HepG2 (cell line): ENCODE results near the gene ARHGAP5. TPM values are rescaled to one million over a fixed set of nuclear protein-coding genes. Genes with fewer than 3 reads are reported as not detected.

Experiments used
- ATAC-seq: fragments of 200-7000 bp; cut with Tn5 transposase; 3 replicates; pipeline ENCODE4 v1.9.1; 2020; ENCODE audit warnings: mild to moderate bottlenecking, moderate library complexity
- BruUV-seq: library from RNA; stranded (reverse); fragments of 400-500 nt; replicated peaks from 2 replicates; lab custom pipeline; 2021; lab: Mats Ljungman, UMichigan
- CTCF ChIA-PET: fragments of 300-600 bp; formaldehyde crosslinking; extraction: SDS; loops from one replicate; lab custom pipeline; 2021; ENCODE audit warnings: low total read pairs, inconsistent platforms, low intra/inter-chr PET ratio; lab: Yijun Ruan, JAX
- POLR2A ChIA-PET: fragments of 350-600 bp; sonication (Branson Sonifier 250); formaldehyde crosslinking; loops from one replicate; lab custom pipeline; 2020; ENCODE audit warnings: antibody characterized with exemption, inconsistent platforms; lab: Yijun Ruan, JAX
- DNase-seq: peaks from one replicate; pipeline ENCODE4 v3.0.0-alpha.2; 2015; ENCODE audit warnings: low spot score
- FAIRE-seq: peaks from 3 replicates; lab custom pipeline; 2011; peaks lifted over from hg19 to GRCh38; lab: Jason Lieb, UNC
- H2AFZ ChIP-seq: one replicate; pipeline ENCODE4 v1.6.1; 2011; ENCODE audit warnings: low read length, inconsistent platforms
- H3K27ac ChIP-seq: fragments of 300-600 bp; 3 replicates; pipeline ENCODE4 v1.8.0; 2011; ENCODE audit warnings: mixed run types, mild to moderate bottlenecking, mixed read lengths, low read length, inconsistent platforms; ENCODE audit not compliant: insufficient read depth; ENCODE audit errors: extremely low read length
- H3K27me3 ChIP-seq, 2 experiments: fragments of 200-600 bp in 1 of 2; 2 replicates in 1 of 2; 3 replicates in 1 of 2; pipeline versions ENCODE4 v1.6.0 to v1.8.0; 2011; ENCODE audit warnings: low read length in 2 of 2, mild to moderate bottlenecking in 2 of 2, moderate library complexity in 2 of 2, inconsistent platforms in 1 of 2; ENCODE audit not compliant: insufficient read depth in 2 of 2, control insufficient read depth in 1 of 2
- H3K36me3 ChIP-seq, 2 experiments: fragments of 200-600 bp in 1 of 2; replicated peaks in 1 of 2; 2 replicates in 1 of 2; 3 replicates in 1 of 2; pipeline versions ENCODE4 v1.5.1 to v1.8.0; 2011; ENCODE audit warnings: low read length in 2 of 2, inconsistent platforms in 1 of 2; ENCODE audit not compliant: insufficient read depth in 2 of 2, control insufficient read depth in 1 of 2
- H3K4me1 ChIP-seq: 2 replicates; pipeline ENCODE4 v1.5.1; 2012; ENCODE audit warnings: low read length, inconsistent platforms; ENCODE audit not compliant: insufficient read depth
- H3K4me2 ChIP-seq: 2 replicates; pipeline ENCODE4 v1.6.0; 2011; ENCODE audit warnings: low read depth, low read length, inconsistent platforms
- H3K4me3 ChIP-seq, 3 experiments: fragments of 200-600 bp in 1 of 3; sonication (generic), shearing (Covaris generic) in 1 of 3; replicated peaks in 1 of 3; 2 replicates each; pipeline ENCODE4 v1.5.1; 2011 to 2016; ENCODE audit warnings: low read length in 3 of 3, inconsistent platforms in 2 of 3, low read depth in 2 of 3, mild to moderate bottlenecking in 2 of 3, control low read depth in 1 of 3, mixed read lengths in 1 of 3; ENCODE audit not compliant: insufficient read depth in 1 of 3
- H3K79me2 ChIP-seq: one replicate; pipeline ENCODE4 v1.6.1; 2011; ENCODE audit warnings: low read length, inconsistent platforms; ENCODE audit not compliant: insufficient read depth
- H3K9ac ChIP-seq: 2 replicates; pipeline ENCODE4 v1.6.0; 2011; ENCODE audit warnings: mild to moderate bottlenecking, low read depth, low read length, inconsistent platforms; ENCODE audit not compliant: insufficient read depth
- H3K9me3 ChIP-seq: 2 replicates; pipeline ENCODE4 v1.5.1; 2012; ENCODE audit warnings: mild to moderate bottlenecking, low read length
- H4K20me1 ChIP-seq: 2 replicates; pipeline ENCODE4 v1.6.0; 2011; ENCODE audit warnings: inconsistent platforms, mild to moderate bottlenecking, low read length, moderate library complexity; ENCODE audit not compliant: insufficient read depth
- BORCS8-MEF2B ChIP-seq: sonication (generic); formaldehyde crosslinking; IDR thresholded peaks from 2 replicates; pipeline ENCODE4 v1.8.0; 2022; ENCODE audit warnings: mild to moderate bottlenecking, missing genetic modification reagents
- CSRNP2 ChIP-seq: sonication (generic); formaldehyde crosslinking; conservative IDR thresholded peaks from 2 replicates; pipeline ENCODE4 v1.8.0; 2022; ENCODE audit warnings: low read depth, missing genetic modification reagents
- ETS1 ChIP-seq: sonication (generic); formaldehyde crosslinking; IDR thresholded peaks from 2 replicates; pipeline ENCODE4 v1.4.0; 2020; ENCODE audit warnings: missing genetic modification reagents
- KLF9 ChIP-seq: IDR thresholded peaks from 2 replicates; pipeline ENCODE4 v1.6.1; 2016; ENCODE audit warnings: low read depth
- MED13 ChIP-seq: sonication (generic); formaldehyde crosslinking; IDR thresholded peaks from 2 replicates; pipeline ENCODE4 v1.5.0; 2020; ENCODE audit warnings: missing genetic modification reagents
- TGIF2 ChIP-seq: IDR thresholded peaks from 2 replicates; pipeline ENCODE4 v1.6.1; 2016; ENCODE audit warnings: control low read depth, missing compliant biosample characterization
- ZBTB40 ChIP-seq, 2 experiments: fragments of 450-650 bp in 1 of 2; sonication (generic) in 1 of 2; formaldehyde crosslinking in 1 of 2; IDR thresholded peaks; 2 replicates each; pipeline versions ENCODE4 v1.6.1 to v1.8.0; 2016 to 2022; ENCODE audit warnings: antibody characterized with exemption in 1 of 2, mild to moderate bottlenecking in 1 of 2, missing genetic modification reagents in 1 of 2
- ZNF260 ChIP-seq: sonication (generic); formaldehyde crosslinking; IDR thresholded peaks from 2 replicates; pipeline ENCODE4 v1.4.0; 2020; ENCODE audit warnings: missing genetic modification reagents, low read depth, mild to moderate bottlenecking, borderline replicate concordance
- ZNF496 ChIP-seq: sonication (generic); formaldehyde crosslinking; IDR thresholded peaks from 2 replicates; pipeline ENCODE4 v1.8.1; 2023; ENCODE audit warnings: mild to moderate bottlenecking, moderate library complexity, missing genetic modification reagents; ENCODE audit not compliant: insufficient replicate concordance
- WGBS: methylation state at CpG from one replicate; pipeline ENCODE4 v1.1.6; 2017; ENCODE audit warnings: low lambda C conversion rate; 5-methylcytosine and 5-hydroxymethylcytosine counted together
- in situ Hi-C: cut with HindIII; loops from 2 replicates; pipeline ENCODE4 v1.10.0; 2017; ENCODE audit warnings: low pct_unique_long_range_greater_than_20kb; ENCODE audit not compliant: extremely low pct_ligation_motif_present
- intact Hi-C: fragments of 100-400 bp; cut with micrococcal nuclease; formaldehyde crosslinking; loops from one replicate; pipeline ENCODE4 v1.10.0; 2022; ENCODE audit not compliant: unreplicated experiment
- polyA plus RNA-seq, 8 experiments: library from polyadenylated mRNA; depleted of rRNA in 3 of 8; stranded (reverse) in 7 of 8; unstranded in 1 of 8; fragments of >200 nt; fragmentation: Illumina TruSeq in 4 of 8; extraction: Trizol in 4 of 8; gene quantifications; 2 replicates each; pipeline versions ENCODE4 v1.2.1 to v1.2.3, GENCODE V29; 2011 to 2016; ENCODE audit warnings: low read depth in 4 of 8, missing spikeins in 1 of 8, mixed read lengths in 1 of 8; ENCODE audit not compliant: insufficient read depth in 1 of 8
- total RNA-seq, 5 experiments: library from RNA; depleted of rRNA; stranded (reverse); fragments of >200 nt; fragmentation: Illumina TruSeq; extraction: Trizol; gene quantifications; 2 replicates each; pipeline ENCODE4 v1.2.3, GENCODE V29; 2016; ENCODE audit warnings: low read depth in 1 of 5

Gene ARHGAP5
- total and polyA plus RNA-seq, 2 of the 13 experiments (the other 11 are each of a cell fraction or from before 2014, with no cell fraction given) = 33.7 to 144 TPM

- no peak for FAIRE-seq
- Histone ChIP-seq H3K27me3 (no peaks in the 10 kb centered on the region; a peak in 1 of 5 replicates), H3K4me3 (peak overlapping the region; percentile 69 to 81 (median 75)), H3K4me1 (peaks cover 21% of the 10 kb centered on the region), H3K9me3 (no peaks in the 10 kb centered on the region), H3K79me2 (no peaks in the 10 kb centered on the region), H4K20me1 (no peaks in the 10 kb centered on the region), H3K36me3 (no peaks in the 10 kb centered on the region), H2AFZ (peak overlapping the region; percentile 90), H3K4me2 (peak overlapping the region; percentile 97), H3K27ac (peak overlapping the region; percentile 87), H3K9ac (peak overlapping the region; percentile 91)
- intact Hi-C loops (loop anchor here (2.0 to 10.0 kb wide), 8 partner anchors 22 to 1580 kb away; partner anchors contain the start of genes DTD2, HECTD1, NUBPL and SCFD1), in situ Hi-C loops (loop anchor here (5.0 kb wide), 1 partner anchor 125 kb away; the partner anchor contains the start of gene ARHGAP5)
- peak; percentile 60 for DNase-seq
- BruUV-seq = no TSS peak
- CTCF ChIA-PET = no interaction called here
- ATAC-seq = peak; percentile 6
- POLR2A ChIA-PET = interaction anchor here (1.4 to 3.0 kb wide), 3 partner anchors 125 to 782 kb away, joined by 11 to 89 read pairs (median 12); partner anchors contain the start of genes ARHGAP5, DTD2 and HEATR5A
- under 1% methylated on average over 8 of the region's 8 CpGs for WGBS
- TF ChIP-seq ZBTB40 (IDR thresholded peaks at IDR 0.05) (no peak; the same call in 1 of the 2 replicates), ZBTB40 (CRISPR knock-in tag; IDR thresholded peaks at IDR 0.05) (no peak), KLF9 (no peak), ZNF260 (CRISPR knock-in tag) (0 out of 2 replicates have a peak, but pooled peaks have one; percentile 10), BORCS8-MEF2B (no peak), TGIF2 (CRISPR knock-in tag) (peak; percentile 55; the same call in 1 of the 2 replicates), CSRNP2 (CRISPR knock-in tag) (0 out of 2 replicates have a peak, but pooled peaks have one; percentile 5), MED13 (CRISPR knock-in tag) (0 out of 2 replicates have a peak, but pooled peaks have one; percentile 9), ETS1 (CRISPR knock-in tag) (no peak), ZNF496 (CRISPR knock-in tag) (no peak)
Measured at GRCh38 chr14:32202491-32202997, 125.4 kb downstream of the ARHGAP5 start.
